A549 treated with GW870086 at 1 μM for 4 hours (cell line): ENCODE data around the gene LRRC74A. TPM values are rescaled to one million over a fixed set of nuclear protein-coding genes. Genes with fewer than 3 reads are reported as not detected.

Experiments used
- total RNA-seq: library from RNA; stranded (reverse); fragments of 200-300 nt; extraction: Qiagen RNA extraction; gene quantifications from 5 replicates; pipeline ENCODE4 v1.2.3, GENCODE V29; 2022; ENCODE audit warnings: low read depth

Gene LRRC74A
- total RNA-seq: not detected in 5 replicates

GRCh38 chr14:76826122-76826521 is at the start of gene LRRC74A:
TSS of gene LRRC74A (plus strand) at chr14:76826408. CDS start at chr14:76826698, 290 bp downstream.

GRCh38 chr14:76812422-76813383 is 13.5 kb upstream of the LRRC74A start, which contains the start of gene ANGEL1:
TSS of gene ANGEL1 (minus strand) at chr14:76812882. CDS start at chr14:76812827, 55 bp downstream.

Other genes starting within 250 kb of the LRRC74A start
- 3.0 to 4.1 TPM (median 3.6 TPM) in 5 replicates for gene VASH1, start 64.9 kb upstream of the LRRC74A start, total RNA-seq
- gene ANGEL1, start 13.5 kb upstream of the LRRC74A start, total RNA-seq: 6.7 to 8.4 TPM (median 8.0 TPM) in 5 replicates
- 17.0 to 25.5 TPM (median 24.1 TPM) in 5 replicates for gene IRF2BPL, start 202.3 kb downstream of the LRRC74A start, total RNA-seq